Fibroblast of lung (primary cell): Measurements from ENCODE around the gene OR2AE1.

Experiments
- EZH2 ChIP-seq: IDR thresholded peaks from 2 replicates; pipeline ENCODE4 v1.5.1; 2012; ENCODE audit warnings: low read length, control low read depth, mild to moderate bottlenecking; ENCODE audit errors: missing control alignments
- TF ChIP-seq, protein P1 (sequence below), 2 donors: IDR thresholded peaks in 1 of 2; conservative IDR thresholded peaks in 1 of 2; 1 replicate in 1 of 2; 2 replicates in 1 of 2; pipeline ENCODE4 v1.5.1; 2011 to 2012; ENCODE audit warnings: low read length in 2 of 2, control low read depth in 1 of 2, inconsistent platforms in 1 of 2, low read depth in 1 of 2, mild to moderate bottlenecking in 1 of 2

DNA sequence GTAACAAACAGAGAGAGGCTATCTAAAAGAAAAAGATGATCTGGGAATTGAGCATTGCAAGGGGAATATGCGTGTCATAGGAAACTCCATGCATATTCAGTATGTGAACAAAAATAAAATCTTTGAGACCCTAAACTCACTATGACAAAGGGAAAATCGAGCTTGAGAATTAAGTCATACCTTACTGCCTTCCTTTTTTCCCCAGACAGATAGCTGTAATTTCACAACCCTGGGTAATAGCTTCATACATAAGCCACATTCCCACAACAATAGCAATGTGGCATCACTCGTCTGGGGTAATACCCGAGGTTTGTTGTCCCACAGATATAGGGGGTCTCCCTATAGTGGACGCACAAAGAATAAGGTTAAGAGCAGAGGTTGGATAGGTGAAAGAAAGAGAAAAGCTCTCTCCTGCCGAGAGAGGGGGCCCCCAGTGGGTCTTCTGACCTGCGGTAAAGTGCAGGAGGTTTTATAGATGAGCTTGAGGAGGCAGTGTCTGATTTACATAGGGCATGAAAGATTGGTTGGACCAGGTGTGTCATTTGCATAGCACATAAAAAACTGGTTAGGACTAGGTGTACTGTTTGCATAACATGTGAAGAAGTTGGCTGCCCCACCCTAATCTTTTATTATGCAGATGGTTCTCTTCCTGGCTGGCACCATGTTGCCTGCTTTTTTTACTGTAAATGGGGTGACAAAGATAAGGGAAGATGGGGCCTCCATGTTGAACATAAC is 37.4 kb downstream of the OR2AE1 start:
- TF ChIP-seq, protein P1, sequence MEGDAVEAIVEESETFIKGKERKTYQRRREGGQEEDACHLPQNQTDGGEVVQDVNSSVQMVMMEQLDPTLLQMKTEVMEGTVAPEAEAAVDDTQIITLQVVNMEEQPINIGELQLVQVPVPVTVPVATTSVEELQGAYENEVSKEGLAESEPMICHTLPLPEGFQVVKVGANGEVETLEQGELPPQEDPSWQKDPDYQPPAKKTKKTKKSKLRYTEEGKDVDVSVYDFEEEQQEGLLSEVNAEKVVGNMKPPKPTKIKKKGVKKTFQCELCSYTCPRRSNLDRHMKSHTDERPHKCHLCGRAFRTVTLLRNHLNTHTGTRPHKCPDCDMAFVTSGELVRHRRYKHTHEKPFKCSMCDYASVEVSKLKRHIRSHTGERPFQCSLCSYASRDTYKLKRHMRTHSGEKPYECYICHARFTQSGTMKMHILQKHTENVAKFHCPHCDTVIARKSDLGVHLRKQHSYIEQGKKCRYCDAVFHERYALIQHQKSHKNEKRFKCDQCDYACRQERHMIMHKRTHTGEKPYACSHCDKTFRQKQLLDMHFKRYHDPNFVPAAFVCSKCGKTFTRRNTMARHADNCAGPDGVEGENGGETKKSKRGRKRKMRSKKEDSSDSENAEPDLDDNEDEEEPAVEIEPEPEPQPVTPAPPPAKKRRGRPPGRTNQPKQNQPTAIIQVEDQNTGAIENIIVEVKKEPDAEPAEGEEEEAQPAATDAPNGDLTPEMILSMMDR (conservative IDR thresholded peaks at IDR 0.05 in 1 of 2, IDR thresholded peaks at IDR 0.05 in 1 of 2; ENCODE audit: low read depth in 1 of 2, low read length in 2 of 2) = no peak
- TF ChIP-seq EZH2 = no peak
